Muscle of arm (tissue), 12 donors: ENCODE measurements around the gene ZC3HAV1. TPM values are rescaled to one million over a fixed set of nuclear protein-coding genes. Genes with fewer than 3 reads are reported as not detected.
"Not testable (repeated sequence)": the region's sequence is repeated elsewhere in the genome, so short reads cannot be mapped to it uniquely, and the experiment has no call there.

ENCODE experiments used
- DNase-seq: peaks from one replicate; pipeline ENCODE4 v3.0.0-alpha.2; 2013
- polyA plus RNA-seq, 12 donors: library from polyadenylated mRNA; unstranded; fragments of 120-200 nt; gene quantifications; one replicate each; pipeline ENCODE4 v1.2.1, GENCODE V29; 2013; ENCODE audit not compliant: insufficient read length in 12 of 12

Gene ZC3HAV1
- polyA plus RNA-seq, 12 donors, result 9.7 to 22.8 (median 12.3) TPM; not detected in 1

DNA sequence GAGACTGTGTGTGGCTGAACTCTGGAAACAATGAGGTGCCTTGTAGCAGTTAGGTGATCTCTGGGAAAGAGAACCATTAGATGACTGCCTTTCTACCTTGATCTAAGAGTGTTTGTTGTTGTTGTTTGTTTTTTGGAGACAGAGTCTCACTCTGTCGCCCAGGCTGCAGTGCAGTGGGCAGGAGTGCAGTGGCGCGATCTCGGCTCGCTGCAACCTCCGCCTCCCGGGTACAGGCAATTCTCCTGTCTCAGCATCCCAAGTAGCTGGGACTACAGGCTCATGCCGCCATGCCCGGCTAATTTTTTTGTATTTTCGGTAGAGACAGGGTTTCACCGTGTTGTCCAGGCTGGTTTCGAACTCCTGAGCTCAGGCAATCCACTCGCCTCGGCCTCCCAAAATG lies 54.9 kb downstream of the ZC3HAV1 start:
- not testable (repeated sequence) for DNase-seq

- no peak for DNase-seq
These were observed 55.4 kb downstream of the ZC3HAV1 start for GRCh38 chr7:139054101-139054500.

GRCh38 chr7:139051655-139052054 lies 57.9 kb downstream of the ZC3HAV1 start:
- DNase-seq, result no peak

- no peak for DNase-seq
These were observed 59.6 kb downstream of the ZC3HAV1 start for GRCh38 chr7:139049936-139050335.

DNA sequence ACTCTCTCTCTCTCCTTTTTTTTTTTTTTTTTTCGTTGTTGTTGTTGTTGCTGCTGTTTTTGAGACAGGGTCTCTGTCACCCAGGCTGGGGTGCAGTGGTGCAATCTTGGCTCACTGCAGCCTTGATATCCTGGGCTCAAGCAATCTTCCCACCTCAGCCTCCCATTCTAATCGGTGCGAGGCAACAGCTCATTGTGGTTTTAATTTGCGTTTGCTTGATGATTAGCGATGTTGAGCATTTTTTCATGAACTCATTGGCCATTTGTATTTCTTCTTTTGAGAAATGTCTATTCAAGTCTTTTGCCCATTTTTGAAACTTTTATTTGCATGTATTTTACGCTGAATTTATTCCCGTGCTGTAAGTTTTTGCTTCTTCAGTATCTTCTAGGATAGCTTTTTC lies 60.4 kb downstream of the ZC3HAV1 start:
- DNase-seq, result no peak

DNA sequence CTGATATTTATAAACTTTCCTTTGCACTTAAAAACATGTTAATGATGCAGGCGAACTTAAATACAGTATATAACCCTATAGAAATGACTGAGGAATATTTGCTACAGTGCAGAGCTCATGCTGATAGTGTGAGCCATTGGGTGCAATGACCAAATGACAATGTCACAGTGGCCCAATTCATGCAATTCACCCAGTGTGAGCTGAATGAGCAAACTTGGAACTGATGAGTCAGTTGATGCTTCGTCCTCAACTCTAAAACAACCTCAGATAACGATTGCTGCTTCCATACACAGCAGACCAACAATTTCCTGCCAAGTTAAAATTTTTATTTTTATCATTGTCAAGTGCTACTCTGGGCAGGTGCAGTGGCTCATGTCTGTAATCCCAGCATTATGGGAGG lies 61.5 kb downstream of the ZC3HAV1 start:
- no peak for DNase-seq

DNA sequence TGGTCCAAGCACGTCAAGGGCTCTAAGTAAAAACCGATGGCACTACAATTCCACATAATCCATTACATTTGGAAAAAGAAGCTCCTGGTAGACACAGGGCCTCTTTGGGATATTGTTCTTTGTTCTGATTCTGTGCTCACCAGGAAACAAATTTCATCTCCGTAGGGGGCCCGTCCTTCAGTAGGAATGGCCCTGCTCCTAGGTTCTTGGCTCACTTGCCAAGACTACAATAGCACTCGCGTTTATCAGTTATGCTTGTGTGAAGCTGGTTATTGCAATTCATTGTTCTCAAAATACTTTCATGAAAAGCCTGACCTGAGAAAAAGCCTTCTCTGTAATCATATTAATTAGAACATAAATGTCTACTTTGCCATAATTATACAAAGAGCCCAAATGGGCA lies 63.4 kb downstream of the ZC3HAV1 start:
- no peak for DNase-seq

GRCh38 chr7:139044813-139045794 lies 64.4 kb downstream of the ZC3HAV1 start:
- DNase-seq, result no peak

DNA sequence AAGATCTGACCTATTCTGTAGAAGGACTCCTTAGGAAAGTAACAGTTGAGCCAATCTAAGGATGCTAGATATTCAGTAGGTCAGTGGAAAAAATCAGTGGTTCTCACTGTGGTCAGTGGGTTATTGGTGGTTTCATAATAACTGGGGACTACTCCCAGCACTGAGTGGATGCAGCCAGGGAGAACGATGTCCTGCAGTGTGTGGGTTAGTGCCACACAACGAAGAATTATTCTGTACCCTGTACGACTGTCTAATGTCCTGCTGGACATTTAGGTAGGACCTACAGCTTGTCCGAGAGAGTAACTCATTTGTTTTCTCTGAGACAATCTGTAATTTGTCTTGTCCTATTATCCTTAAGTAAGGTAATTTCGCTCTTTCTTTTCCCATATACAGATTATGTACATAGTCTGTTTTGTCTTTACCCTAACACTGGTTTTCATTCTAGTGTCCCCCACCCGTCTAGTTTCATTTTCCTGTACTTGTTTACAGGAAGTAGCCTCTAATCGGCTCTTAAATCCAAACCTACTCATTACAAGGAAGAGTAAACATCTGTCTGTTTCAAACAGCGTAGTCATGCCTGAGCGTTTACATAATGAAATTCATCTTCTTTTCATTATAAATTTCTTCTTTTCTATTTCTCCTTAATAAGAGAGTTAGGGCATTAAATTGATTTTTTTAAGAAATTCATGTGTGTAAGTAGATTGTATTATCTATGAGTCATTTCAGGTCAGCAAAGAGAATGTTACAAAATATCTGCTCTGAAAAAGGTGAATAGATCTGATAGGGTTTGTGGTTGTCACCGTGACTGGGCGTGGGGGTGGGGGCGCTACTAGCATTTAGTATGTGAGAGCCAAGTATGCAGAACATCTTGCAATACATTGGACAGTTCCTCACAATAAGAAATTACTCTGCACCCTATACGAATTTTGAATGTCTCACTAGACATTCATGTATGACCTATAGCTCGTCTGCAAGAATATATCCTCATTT lies 65.4 kb downstream of the ZC3HAV1 start:
- DNase-seq, result no peak

- no peak for DNase-seq
These were observed 68.0 kb downstream of the ZC3HAV1 start for GRCh38 chr7:139041378-139042085.

DNA sequence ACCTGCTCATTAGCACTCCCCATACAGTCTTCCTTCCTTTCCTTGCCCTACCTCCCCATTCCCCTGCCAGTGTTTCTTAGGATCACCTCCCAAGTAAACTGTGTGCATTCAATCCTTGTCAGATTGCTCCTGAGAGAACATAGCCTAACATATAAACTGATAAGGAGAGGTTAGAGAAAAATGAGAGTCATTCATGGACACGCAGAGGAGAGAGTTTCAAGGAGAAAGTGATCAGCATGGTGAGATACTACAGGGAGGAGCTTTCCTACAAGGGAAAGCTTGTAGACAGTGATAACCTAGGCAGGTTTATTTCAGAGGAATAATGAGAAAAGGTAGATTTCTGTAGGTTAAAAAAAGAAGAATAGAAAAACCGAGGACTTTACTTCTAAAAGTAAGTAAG lies 70.8 kb downstream of the ZC3HAV1 start:
- DNase-seq, result no peak

DNA sequence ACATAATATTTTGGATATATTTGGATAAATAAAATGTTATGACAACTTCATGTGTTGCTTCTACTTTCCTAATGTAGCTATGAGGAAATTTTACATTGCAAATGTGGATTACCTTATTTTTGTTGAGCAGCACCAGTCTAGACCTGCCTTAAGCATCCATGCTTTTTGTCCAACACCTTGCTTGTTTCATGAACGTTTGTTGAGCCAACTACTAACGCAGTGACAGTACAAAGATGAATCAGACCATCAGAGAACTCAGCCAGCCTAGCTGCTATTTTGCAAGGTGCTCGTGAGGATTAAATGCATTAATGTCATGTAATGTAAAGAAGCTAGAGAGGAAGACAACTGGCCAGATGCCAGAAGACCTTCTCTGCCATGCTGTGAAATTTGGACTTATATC lies 72.6 kb downstream of the ZC3HAV1 start:
- no peak for DNase-seq

DNA sequence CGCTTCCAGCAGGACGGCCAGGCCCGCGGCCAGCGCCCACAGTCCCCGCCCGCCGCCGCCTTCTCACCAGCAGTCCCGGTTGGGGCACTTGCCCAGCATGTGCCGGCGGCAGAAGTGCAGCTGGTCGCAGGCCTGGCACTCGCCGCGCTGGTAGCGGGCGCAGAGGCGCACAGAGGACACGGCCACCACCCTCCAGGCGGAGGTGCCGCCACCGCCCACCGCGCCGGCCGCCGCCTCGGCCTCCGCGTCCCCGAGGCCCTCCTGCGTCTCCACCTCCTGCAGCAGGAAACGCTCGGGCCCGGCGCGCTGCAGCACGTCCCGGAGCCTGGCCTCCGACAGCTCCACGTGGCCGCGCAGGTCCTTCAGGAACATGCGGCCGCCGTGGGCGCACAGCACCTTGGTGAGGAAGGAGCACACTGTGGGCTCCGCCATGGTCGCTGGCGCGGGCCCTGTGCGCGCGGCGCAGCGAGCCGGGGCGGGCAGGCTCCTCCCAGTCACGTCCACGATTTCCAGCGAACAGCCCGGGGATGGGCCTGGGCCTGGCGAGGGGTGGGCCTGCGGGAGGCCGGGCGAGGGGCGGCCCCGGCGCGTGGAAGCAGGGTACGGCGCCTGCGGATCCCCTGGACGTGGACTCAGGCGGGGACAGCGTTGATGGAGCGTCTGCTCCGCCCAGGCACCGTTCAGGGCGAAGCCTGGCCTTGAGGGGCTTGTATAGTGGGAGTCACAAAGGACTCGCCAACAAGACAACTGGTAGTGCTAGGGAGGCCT lies 73.8 kb downstream of the ZC3HAV1 start, which contains the start of gene ZC3HAV1L:
Gene ZC3HAV1L, minus strand, starts transcription at position 457 of the 768 bp plus-strand sequence. Its CDS starts 25 bp downstream, at position 432.
- peak; percentile 84 for DNase-seq

GRCh38 chr7:139034855-139035585 lies 74.5 kb downstream of the ZC3HAV1 start:
- DNase-seq, result no peak

- no peak for DNase-seq
These were observed 75.2 kb downstream of the ZC3HAV1 start for GRCh38 chr7:139034336-139034735.

- DNase-seq, result no peak
These were observed 76.0 kb downstream of the ZC3HAV1 start for GRCh38 chr7:139033346-139034114.

- DNase-seq, result no peak
These were observed 77.0 kb downstream of the ZC3HAV1 start for GRCh38 chr7:139032473-139032872.

- DNase-seq, result no peak
These were observed 80.2 kb downstream of the ZC3HAV1 start for GRCh38 chr7:139029353-139029752.

DNA sequence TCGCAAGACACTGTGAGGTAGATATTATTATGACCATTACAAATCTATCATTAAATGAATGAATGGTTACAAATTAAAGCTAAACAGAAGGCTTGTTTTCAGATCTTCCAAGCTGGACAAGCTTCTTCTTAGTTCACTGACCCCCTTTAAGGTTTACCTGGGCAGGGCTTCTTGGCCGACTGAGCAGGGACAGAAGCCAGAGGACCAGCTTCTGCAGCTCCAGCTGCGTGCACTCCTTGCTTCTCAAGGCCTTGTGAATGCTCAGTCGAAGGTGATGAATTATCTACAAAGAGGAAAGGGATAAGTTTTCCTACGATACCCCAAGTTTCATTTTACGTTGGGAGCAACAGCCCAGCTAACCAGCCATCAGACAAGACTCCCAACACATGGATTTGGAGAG lies 83.0 kb downstream of the ZC3HAV1 start:
- no peak for DNase-seq
